GM12892 (cell line): ENCODE results near the gene ZNF581.

Experiments used
- POLR2A ChIP-seq: IDR thresholded peaks from 2 replicates; pipeline ENCODE4 v1.6.1; 2011; ENCODE audit warnings: low read depth, low read length, control low read depth
- POLR2AphosphoS5 ChIP-seq: IDR thresholded peaks from 2 replicates; pipeline ENCODE4 v1.6.1; 2011; ENCODE audit warnings: low read depth, low read length, control low read depth
- TAF1 ChIP-seq: IDR thresholded peaks from 2 replicates; pipeline ENCODE4 v1.6.1; 2011; ENCODE audit warnings: low read depth, mild to moderate bottlenecking, control low read depth, low read length, borderline replicate concordance

DNA sequence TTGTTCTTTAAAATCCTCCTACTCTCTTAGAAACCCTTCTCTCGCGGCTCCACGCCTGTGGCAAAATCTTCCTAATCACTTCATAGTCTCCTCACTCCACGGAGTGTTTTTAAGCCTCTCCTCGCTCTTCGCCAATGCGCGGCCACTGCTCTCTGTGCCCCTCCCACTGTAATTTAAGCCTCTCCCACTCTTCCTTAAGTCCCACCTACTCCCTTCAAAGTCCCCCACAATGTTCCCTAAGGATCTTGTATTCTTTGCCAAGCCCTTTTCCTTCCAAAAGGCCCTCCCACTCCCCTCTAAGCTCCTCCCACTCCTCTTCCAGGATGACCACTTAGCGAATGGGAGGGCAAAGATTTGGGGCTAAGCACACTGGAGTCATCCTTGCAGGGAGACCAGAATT is 45.4 kb upstream of the ZNF581 start:
- no peak for TF ChIP-seq POLR2AphosphoS5
- no peak for TF ChIP-seq POLR2A
- no peak for TF ChIP-seq TAF1
